Measurements from ENCODE around the gene ANKRD52. TPM values are rescaled to one million over a fixed set of nuclear protein-coding genes. Genes with fewer than 3 reads are reported as not detected.

The ANKRD52 gene
- total RNA-seq, 1 donor from 2014 or later: 44.8 TPM

DNA sequence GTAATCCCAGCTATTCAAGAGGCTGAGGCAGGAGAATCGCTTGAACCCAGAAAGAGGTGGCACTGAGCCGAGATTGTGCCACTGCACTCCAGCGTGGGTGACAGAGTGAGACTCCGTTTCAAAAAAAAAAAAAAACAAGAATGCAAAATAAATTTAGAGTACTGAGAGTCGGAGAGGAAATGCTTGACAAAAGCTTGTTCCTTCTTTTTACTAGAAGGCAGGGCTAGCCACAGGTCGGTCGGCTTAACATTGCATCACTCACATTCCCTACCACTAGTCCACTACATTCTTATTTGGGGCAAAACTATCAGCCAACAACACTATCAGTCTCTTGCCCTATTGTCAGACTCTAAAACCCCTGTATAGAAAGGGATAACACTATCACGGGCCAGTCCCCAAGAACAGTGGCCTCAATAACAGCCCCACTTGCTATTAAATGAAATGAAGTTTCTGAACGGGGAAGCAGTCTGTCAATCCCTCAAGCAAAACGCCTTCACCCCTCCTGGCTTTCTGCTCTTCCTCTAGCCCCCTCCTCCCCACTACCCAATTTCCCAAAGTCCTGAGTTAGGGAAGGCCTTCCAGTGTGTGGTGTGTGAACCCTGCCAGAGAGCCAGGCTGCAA is 37.5 kb downstream of the ANKRD52 start:
- Mint-ChIP-seq H3K4me1 (peaks cover 57% of the 10 kb centered on the region), H3K27me3 (no peaks in the 10 kb centered on the region), H3K27ac (peak overlapping the region; percentile 98), H3K9me3 (no peaks in the 10 kb centered on the region), H3K36me3 (ENCODE audit: low read depth) (peaks cover 30% of the 10 kb centered on the region), H3K4me3 (peak overlapping the region; percentile 99)
- intact Hi-C loops (cut with micrococcal nuclease): loop anchor here (1.0 to 5.0 kb wide), 8 partner anchors 46 to 1300 kb away; partner anchors contain the start of genes COQ10A, CS, DDIT3 and MYL6
- no peak for TF ChIP-seq CTCF (IDR thresholded peaks at IDR 0.05)
- ChIA-PET POLR2A (interaction anchor here (0.7 to 4.0 kb wide), 25 partner anchors 9 to 938 kb away, joined by 3 to 111 read pairs (median 8); partner anchors contain the start of genes ANKRD52, BLOC1S1, CNPY2 and COQ10A), CTCF (interaction anchor here (0.9 to 4.0 kb wide), 7 partner anchors 15 to 416 kb away, joined by 3 to 52 read pairs (median 8); partner anchors contain the start of genes ANKRD52, SMARCC2 and ZC3H10)
- peak; percentile 21 for DNase-seq
- ATAC-seq (ENCODE audit: low read depth): peak; percentile 13

- intact Hi-C loops (cut with micrococcal nuclease): loop anchor here (2.0 to 5.0 kb wide), 4 partner anchors 47 to 1301 kb away; partner anchors contain the start of genes COQ10A, DDIT3, PYM1 and RAB5B
- H3K27ac Mint-ChIP-seq: no peak overlapping the region
- no peak for DNase-seq
- CTCF ChIA-PET: interaction anchor here (3.9 to 4.0 kb wide), 3 partner anchors 14 to 100 kb away, joined by 34 to 52 read pairs (median 40); partner anchors contain the start of genes SMARCC2 and ZC3H10
- POLR2A ChIA-PET: interaction anchor here (0.7 to 4.0 kb wide), 9 partner anchors 14 to 230 kb away, joined by 6 to 111 read pairs (median 25); partner anchors contain the start of genes ANKRD52, COQ10A, ESYT1 and MYL6
- H3K4me3 Mint-ChIP-seq: peak overlapping the region; percentile 52
- H3K27me3 Mint-ChIP-seq: no peaks in the 10 kb centered on the region
- TF ChIP-seq CTCF (IDR thresholded peaks at IDR 0.05): no peak
- H3K4me1 Mint-ChIP-seq: peaks cover 51% of the 10 kb centered on the region
- H3K9me3 Mint-ChIP-seq: no peaks in the 10 kb centered on the region
- H3K36me3 Mint-ChIP-seq (ENCODE audit: low read depth): peaks cover 38% of the 10 kb centered on the region
- no peak for ATAC-seq (ENCODE audit: low read depth)
Measured at GRCh38 chr12:56219840-56220239, 38.3 kb downstream of the ANKRD52 start.

GRCh38 chr12:56216461-56216860 is 41.7 kb downstream of the ANKRD52 start:
- no peaks in the 10 kb centered on the region for H3K27me3 Mint-ChIP-seq
- DNase-seq (no peak), ATAC-seq (ENCODE audit: low read depth) (no peak)
- POLR2A ChIA-PET: interaction anchor here (0.6 to 1.4 kb wide), 2 partner anchors 57 to 505 kb away, joined by 3 to 4 read pairs; no protein-coding TSS in a partner anchor
- no peaks in the 10 kb centered on the region for H3K9me3 Mint-ChIP-seq
- H3K36me3 Mint-ChIP-seq (ENCODE audit: low read depth): peaks cover 63% of the 10 kb centered on the region
- peak overlapping the region; percentile 41 for H3K27ac Mint-ChIP-seq
- intact Hi-C loops (cut with micrococcal nuclease): no loop called here
- H3K4me1 Mint-ChIP-seq: peaks cover 23% of the 10 kb centered on the region
- CTCF ChIA-PET: interaction anchor here (1.1 kb wide), 1 partner anchor 27 kb away, joined by 3 read pairs; the partner anchor contains the start of gene SMARCC2
- no peak for TF ChIP-seq CTCF (IDR thresholded peaks at IDR 0.05)
- no peak overlapping the region for H3K4me3 Mint-ChIP-seq

GRCh38 chr12:56213878-56214277 is 44.3 kb downstream of the ANKRD52 start:
- TF ChIP-seq CTCF (IDR thresholded peaks at IDR 0.05): no peak
- no peak for DNase-seq
- peaks cover 14% of the 10 kb centered on the region for H3K4me1 Mint-ChIP-seq
- CTCF ChIA-PET: interaction anchor here (1.1 kb wide), 1 partner anchor 24 kb away, joined by 4 read pairs; the partner anchor contains the start of gene SMARCC2
- POLR2A ChIA-PET: interaction anchor here (3.6 kb wide), 1 partner anchor 8 kb away, joined by 25 read pairs; the partner anchor contains the start of gene RNF41
- no peaks in the 10 kb centered on the region for H3K27me3 Mint-ChIP-seq
- ATAC-seq (ENCODE audit: low read depth): no peak
- H3K9me3 Mint-ChIP-seq: no peaks in the 10 kb centered on the region
- no peak overlapping the region for H3K4me3 Mint-ChIP-seq
- H3K27ac Mint-ChIP-seq: no peak overlapping the region
- H3K36me3 Mint-ChIP-seq (ENCODE audit: low read depth): peaks cover 75% of the 10 kb centered on the region
- intact Hi-C loops (cut with micrococcal nuclease): no loop called here

- no peak for ATAC-seq (ENCODE audit: low read depth)
- ChIA-PET CTCF (no interaction called here), POLR2A (interaction anchor here (3.6 kb wide), 1 partner anchor 10 kb away, joined by 25 read pairs; the partner anchor contains the start of gene RNF41)
- Mint-ChIP-seq H3K36me3 (ENCODE audit: low read depth) (peaks cover 85% of the 10 kb centered on the region), H3K4me1 (peaks cover 24% of the 10 kb centered on the region), H3K9me3 (no peaks in the 10 kb centered on the region), H3K4me3 (no peak overlapping the region), H3K27me3 (no peaks in the 10 kb centered on the region), H3K27ac (no peak overlapping the region)
- no peak for DNase-seq
- TF ChIP-seq CTCF (IDR thresholded peaks at IDR 0.05): no peak
- intact Hi-C loops (cut with micrococcal nuclease): no loop called here
Measured at GRCh38 chr12:56212361-56212760, 45.8 kb downstream of the ANKRD52 start.
